G401 (cell line): ENCODE data around the gene SMAD6. TPM values are rescaled to one million over a fixed set of nuclear protein-coding genes. Genes with fewer than 3 reads are reported as not detected.

Experiments
- DNase-seq: peaks from one replicate; pipeline ENCODE4 v3.0.0-alpha.2; 2015; ENCODE audit warnings: low spot score
- in situ Hi-C: cut with HindIII; loops from 2 replicates; pipeline ENCODE4 v1.10.0; 2016; ENCODE audit warnings: low sequenced_read_pairs, mixed read lengths
- total RNA-seq: library from RNA; depleted of rRNA; stranded (reverse); fragments of >200 nt; shearing (Covaris generic); gene quantifications from 2 replicates; pipeline ENCODE4 v1.2.3, GENCODE V29; 2014

SMAD6 gene
- total RNA-seq, 1 experiment from 2014 or later = 84.0 TPM

DNA sequence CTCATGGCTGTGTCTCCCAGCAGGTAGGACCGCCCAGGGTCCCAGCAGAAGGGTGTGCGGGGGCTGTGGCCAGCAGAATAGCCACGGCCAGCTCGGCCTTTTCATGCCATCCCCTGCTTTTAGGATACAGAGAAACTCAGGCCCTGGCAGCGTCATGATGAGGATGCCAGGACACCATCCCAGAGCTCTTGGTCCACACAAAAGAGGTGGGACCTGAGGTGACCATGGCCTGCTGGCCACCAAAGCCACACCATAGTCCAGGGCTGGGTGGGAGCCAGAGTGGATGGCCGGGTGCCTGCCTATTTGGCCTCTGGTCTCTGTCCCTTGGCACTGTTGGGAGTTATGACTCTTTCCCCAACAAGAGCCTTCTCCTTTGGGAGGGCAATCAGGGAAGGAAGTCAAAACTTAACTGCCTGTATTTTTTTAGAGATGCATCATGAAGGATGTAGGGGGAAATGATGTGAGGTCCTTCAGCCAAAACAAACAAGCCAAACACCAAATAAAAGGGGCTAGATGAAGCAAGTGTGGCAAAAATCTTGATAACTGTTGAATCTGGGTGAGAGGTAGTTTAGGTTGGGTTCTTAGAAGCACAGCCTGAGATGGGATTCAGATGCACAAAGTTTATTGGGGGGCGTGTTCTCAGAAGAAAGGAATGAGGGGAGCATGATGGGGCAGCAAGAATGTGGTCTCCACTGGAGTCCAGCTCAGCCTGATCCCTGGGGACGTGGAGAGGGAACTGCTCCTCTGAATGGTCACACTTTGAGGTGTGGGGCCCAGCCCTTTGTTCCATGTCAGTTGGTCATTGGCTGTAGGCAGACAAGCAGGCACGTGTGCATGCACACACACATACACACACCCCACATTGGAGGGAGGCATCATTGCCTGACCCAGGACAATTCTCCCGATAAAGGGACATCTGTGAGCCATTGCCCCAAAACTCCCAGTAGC is 33.2 kb downstream of the SMAD6 start:
- no peak for DNase-seq
- in situ Hi-C loops = no loop called here

- in situ Hi-C loops = no loop called here
- DNase-seq = no peak
Observed at GRCh38 chr15:66735909-66736305, 33.9 kb downstream of the SMAD6 start.

DNA sequence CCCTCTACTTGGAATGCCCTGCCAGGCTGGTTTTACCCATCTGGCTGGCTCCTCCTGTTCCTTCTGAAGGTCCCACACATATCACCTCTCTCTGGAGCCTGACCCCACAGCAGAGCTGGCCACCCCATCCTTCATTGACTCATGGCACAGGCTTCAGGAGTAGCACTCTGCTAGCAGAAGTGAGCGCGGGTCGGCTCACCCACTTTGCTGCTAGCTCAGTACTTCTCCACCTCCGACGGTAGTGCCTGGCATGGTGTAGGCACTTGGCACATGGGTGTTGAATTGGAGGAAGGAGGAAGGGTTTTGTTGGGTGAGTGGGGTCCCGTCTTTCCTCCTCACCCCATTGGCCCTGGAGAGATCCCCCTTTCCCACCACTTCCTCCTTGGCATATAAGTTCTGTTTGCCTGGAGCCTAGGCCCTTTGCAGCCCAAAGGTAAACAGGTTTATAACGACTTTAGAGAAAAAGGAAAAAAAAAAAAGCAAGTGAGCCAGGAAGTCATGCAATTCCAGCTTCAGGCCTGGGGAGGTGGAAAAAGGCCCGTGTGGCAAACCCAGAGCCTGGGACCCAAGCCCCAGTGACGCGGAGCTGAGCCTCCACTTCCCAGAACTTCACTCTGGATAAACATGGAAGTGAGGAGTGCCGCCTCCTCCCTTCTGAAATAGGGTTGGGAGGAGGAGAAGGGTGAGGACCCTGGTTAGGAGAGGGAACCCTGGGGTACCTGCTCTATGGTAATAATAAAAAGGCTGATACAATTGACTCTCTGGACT is 35.4 kb downstream of the SMAD6 start:
- in situ Hi-C loops = no loop called here
- DNase-seq = no peak

DNA sequence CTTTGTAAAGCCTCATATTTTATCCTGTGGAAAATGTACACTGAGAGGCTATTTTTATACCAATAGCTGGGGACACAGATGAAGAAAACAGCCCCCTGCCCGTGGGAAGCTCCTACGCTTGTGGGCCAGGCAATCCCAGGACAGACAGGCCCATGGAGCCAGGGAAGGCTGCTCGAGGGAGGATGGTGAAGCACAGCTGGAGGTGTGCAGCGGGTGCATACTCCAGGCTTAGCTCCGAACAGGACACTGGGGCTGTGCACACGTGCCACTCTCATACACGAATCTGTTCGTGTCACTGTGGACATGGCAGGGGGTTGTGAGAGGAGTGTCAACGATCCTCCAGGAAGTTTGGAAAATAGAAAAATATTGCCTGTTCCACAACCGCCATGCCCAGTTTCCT is 36.1 kb downstream of the SMAD6 start:
- no peak for DNase-seq
- in situ Hi-C loops = no loop called here

GRCh38 chr15:66738595-66738994 is 36.6 kb downstream of the SMAD6 start:
- in situ Hi-C loops = no loop called here
- no peak for DNase-seq

DNA sequence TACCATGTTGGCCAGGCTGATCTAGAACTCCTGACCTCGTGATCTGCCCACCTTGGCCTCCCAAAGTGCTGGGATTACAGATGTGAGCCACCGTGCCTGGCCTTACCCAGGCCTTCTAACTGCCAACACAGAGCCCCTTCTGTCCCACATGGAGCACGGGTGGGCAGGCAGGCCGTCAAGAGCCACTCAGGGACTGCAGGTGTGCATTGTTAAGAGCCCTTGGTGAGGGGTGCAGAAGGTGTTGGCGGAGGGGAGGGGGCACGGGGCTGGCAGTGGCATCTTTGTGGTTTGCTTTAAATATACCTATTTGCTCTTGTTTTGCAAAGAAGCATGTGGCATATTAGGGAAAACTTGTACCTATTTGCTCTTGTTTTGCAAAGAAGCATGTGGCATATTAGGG is 37.3 kb downstream of the SMAD6 start:
- no peak for DNase-seq
- in situ Hi-C loops = no loop called here

GRCh38 chr15:66740802-66741201 is 38.8 kb downstream of the SMAD6 start:
- no peak for DNase-seq
- in situ Hi-C loops = no loop called here

DNA sequence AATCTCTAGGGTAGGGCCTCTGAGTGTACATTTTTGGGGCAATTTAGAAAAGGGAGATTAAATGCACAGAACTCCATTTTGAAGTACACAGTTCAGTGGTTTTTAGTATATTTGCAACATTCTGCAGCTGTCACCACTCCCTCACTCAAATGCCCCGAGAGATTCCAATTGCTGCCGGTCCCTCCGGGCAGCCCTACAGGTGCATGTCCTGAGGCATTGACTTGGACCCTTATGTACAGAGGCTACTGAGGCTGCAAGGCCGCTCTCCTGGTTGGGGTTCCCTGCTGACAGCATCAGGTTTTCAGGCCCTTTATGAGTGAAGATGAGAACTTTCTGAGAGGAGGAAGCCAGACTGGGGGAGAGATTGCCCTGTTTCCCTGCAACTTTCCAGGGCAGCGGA is 39.6 kb downstream of the SMAD6 start:
- DNase-seq = no peak

DNA sequence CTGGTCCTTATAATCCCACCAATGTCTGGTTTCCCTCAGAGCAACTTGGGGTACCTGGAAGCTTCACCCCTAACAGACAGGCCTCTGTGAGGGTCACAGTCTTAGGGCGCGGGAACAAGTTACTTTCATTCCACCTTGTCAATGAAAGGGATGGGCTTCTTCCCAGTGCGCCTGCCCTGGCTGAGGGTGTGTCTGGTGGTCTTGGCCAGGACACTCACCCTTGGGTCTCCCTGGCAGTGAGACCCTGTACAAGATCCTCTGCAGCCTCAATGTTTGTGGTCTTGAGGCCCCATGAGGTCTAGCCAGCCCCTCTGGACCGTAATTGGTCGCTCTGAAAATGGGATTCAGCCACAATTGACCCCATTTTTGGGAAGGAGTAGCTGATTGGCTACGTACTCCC is 40.2 kb downstream of the SMAD6 start:
- no peak for DNase-seq
- in situ Hi-C loops = no loop called here

More for the DNA sequence above, 39.6 kb downstream of the SMAD6 start:
- in situ Hi-C loops = no loop called here

- DNase-seq = no peak
- in situ Hi-C loops = no loop called here
Observed at GRCh38 chr15:66743204-66743603, 41.2 kb downstream of the SMAD6 start.

DNA sequence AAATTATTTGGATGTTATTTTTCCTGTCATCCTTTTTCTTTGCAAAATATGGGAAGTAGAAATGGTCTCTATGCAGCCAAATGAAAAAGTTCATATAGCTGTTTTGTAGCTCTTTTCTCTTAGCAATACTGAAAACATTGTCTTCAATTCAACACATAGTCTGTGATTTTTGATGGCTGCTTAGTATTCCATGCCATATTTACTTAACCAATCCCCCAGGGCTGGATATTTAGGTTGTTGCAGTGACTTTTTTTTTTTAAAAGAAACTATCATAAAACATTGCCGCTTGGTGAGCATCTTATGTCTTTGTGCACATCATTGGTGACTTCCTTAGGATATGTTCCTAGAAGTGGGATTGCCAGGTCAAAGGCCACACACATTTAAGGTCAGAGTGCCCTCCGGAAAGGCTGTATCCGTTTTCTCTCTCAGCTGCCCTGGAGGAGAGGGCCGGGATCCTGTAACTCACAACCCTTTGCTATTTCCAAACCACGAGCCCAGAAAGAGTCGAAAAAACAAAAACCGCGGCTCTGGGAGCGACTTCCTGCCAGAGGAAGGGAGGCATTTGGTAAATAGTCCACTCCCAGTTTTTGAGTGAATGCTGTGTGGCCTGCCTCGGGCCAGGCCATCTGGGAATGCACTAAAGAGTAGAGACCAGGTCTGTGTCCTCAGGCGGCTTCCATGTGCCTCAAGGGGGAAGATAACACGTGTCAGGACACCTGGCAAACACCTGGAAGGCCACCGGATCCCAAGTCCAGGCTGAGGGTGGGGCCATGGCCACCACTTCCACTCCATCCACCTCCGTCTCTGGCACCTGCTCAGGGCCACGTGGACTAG is 41.9 kb downstream of the SMAD6 start:
- DNase-seq = no peak
- in situ Hi-C loops = no loop called here

DNA sequence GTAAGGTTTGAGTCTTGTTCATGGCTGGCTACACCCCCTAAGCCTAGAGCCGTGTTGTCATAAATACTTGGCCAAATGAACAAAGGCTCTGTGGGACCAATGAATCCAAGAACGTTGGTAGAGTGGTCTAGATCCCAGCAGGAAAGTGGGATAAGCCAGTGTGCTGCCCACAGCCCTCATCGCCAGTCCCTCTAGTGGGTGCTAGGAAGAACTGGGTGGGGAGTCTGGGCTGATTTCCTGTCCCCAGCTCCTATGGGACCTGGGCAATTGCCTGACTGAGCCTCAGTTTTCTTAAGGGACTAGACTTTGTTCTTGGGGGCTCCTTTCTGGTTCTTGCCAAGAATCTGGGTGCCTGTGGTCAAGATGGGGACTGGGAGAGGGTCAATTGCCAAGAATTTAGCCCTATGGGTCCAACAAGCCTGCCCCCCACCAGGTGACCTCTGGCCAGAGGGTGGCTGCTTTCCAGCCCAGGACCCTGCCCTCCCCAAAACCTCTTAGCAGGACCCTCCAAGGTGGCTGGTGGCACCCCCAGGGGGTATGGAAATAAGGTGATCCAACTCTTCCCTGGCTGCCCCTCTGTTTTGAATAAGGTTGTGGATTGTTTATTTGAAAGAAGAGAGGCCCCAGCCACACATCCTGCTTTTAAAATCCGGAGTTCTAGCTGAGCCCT is 42.7 kb downstream of the SMAD6 start:
- DNase-seq = no peak
- in situ Hi-C loops = no loop called here

- in situ Hi-C loops = no loop called here
- no peak for DNase-seq
Observed at GRCh38 chr15:66745530-66746230, 43.6 kb downstream of the SMAD6 start.

- in situ Hi-C loops = no loop called here
- DNase-seq = no peak
Observed at GRCh38 chr15:66746231-66746605, 44.2 kb downstream of the SMAD6 start.

- DNase-seq = no peak
- in situ Hi-C loops = no loop called here
Observed at GRCh38 chr15:66747223-66747622, 45.2 kb downstream of the SMAD6 start.

DNA sequence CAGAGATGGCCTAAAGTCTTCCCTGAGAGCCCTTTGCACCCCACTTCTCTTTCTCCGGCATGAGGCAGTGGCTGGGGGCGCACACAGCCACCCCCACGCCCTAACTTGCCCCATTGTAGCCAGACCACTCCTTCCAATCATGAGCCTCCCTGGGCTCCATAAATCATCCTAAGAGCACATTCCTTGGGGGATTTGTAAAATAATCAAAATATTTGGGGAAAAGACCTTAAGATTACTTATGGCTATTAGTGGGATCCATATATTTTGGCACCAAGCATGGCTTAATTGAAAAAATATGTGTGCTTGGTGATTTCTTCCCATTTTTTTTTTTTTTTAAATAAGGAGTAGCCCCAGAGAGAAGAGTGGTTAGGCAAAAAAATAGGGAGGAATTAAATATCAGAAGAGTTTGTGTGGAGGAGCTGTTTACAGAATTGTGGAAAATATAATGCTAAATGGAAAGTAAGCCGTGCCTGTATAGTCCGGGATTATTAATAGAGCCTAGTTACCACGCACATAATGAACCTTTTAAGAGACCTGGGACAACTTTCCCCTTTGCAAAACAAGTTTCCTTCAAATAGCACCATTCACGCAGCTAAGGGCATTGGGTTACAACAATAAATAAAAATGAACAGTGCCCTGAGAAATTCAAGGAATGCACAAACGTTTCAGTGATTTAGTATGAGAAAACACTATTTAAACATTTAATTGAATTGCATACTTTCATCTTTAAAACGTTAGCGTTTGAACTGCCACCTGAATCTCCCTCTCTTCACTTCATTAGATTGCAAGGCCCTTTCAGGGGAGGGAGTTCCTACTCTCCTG is 46.1 kb downstream of the SMAD6 start:
- in situ Hi-C loops = no loop called here
- DNase-seq = no peak

- DNase-seq = no peak
- in situ Hi-C loops = no loop called here
Observed at GRCh38 chr15:66748708-66749035, 46.6 kb downstream of the SMAD6 start.
